AG10803 (cell line): Measurements from ENCODE around the gene ZNF385C.
"Not testable (repeated sequence)": the region's sequence is repeated elsewhere in the genome, so short reads cannot be mapped to it uniquely, and the experiment has no call there.

ENCODE experiments used
- DNase-seq: peaks from one replicate; pipeline ENCODE4 v3.0.0; 2010; ENCODE audit warnings: low read depth
- H3K4me3 ChIP-seq: 2 replicates; pipeline ENCODE4 v1.5.1; 2011; ENCODE audit warnings: mild to moderate bottlenecking, low read length, control low read depth
- CTCF ChIP-seq: conservative IDR thresholded peaks from 2 replicates; pipeline ENCODE4 v1.5.1; 2011; ENCODE audit warnings: mild to moderate bottlenecking, low read length, control low read depth, inconsistent platforms

Gene ZNF385C

GRCh38 chr17:42097691-42098631 lies at the start of gene ZNF385C:
Gene ZNF385C, minus strand, starts transcription at chr17:42098473. Its CDS starts 35,417 bp downstream, at chr17:42063056.
- no peak within 1 kb of the TSS for H3K4me3 ChIP-seq
- no peak for DNase-seq
- no peak for TF ChIP-seq CTCF

- DNase-seq: no peak
- H3K4me3 ChIP-seq: no peak overlapping the region
- no peak for TF ChIP-seq CTCF
These were observed 48.8 kb upstream of the ZNF385C start for GRCh38 chr17:42146911-42147607.

GRCh38 chr17:42143138-42143537 lies 44.9 kb upstream of the ZNF385C start:
- not testable (repeated sequence) for H3K4me3 ChIP-seq, DNase-seq

GRCh38 chr17:42142371-42142896 lies 44.2 kb upstream of the ZNF385C start:
- no peak for TF ChIP-seq CTCF
- peak; percentile 88 for DNase-seq
- H3K4me3 ChIP-seq: no peak overlapping the region

GRCh38 chr17:42141382-42141781 lies 43.1 kb upstream of the ZNF385C start:
- DNase-seq: no peak

GRCh38 chr17:42140690-42141089 lies 42.4 kb upstream of the ZNF385C start:
- not testable (repeated sequence) for H3K4me3 ChIP-seq, DNase-seq

More at GRCh38 chr17:42141382-42141781, 43.1 kb upstream of the ZNF385C start:
- no peak for TF ChIP-seq CTCF
- no peak overlapping the region for H3K4me3 ChIP-seq

GRCh38 chr17:42138749-42139492 lies 40.6 kb upstream of the ZNF385C start:
- no peak for TF ChIP-seq CTCF
- H3K4me3 ChIP-seq: no peak overlapping the region
- no peak for DNase-seq
